ENCODE results near the gene SLC25A13.

GRCh38 chr7:96311967-96312366, 9.9 kb downstream of the SLC25A13 start:
- TF ChIP-seq EZH2 (IDR thresholded peaks at IDR 0.05; ENCODE audit: insufficient read depth, poor library complexity, severe bottlenecking) (no peak), EZH2phosphoT487 (IDR thresholded peaks at IDR 0.05; ENCODE audit: insufficient read depth, low read depth) (no peak)
